Esophagus squamous epithelium (tissue), 4 donors: ENCODE data around the gene FOXP1.

Source experiments
- POLR2A ChIP-seq, 4 donors: fragments of 450-650 bp; IDR thresholded peaks; one replicate each; pipeline ENCODE4 v1.6.1; 2017; ENCODE audit warnings: antibody characterized with exemption in 4 of 4, mild to moderate bottlenecking in 4 of 4, moderate library complexity in 3 of 4
- TF ChIP-seq, protein P1 (sequence below), 6 experiments: fragments of 450-650 bp in 4 of 6; fragments of 200-600 bp in 2 of 6; sonication (generic) in 2 of 6; IDR thresholded peaks; one replicate each; pipeline ENCODE4 v1.5.1; 2016 to 2019; ENCODE audit warnings: antibody characterized with exemption in 6 of 6, mild to moderate bottlenecking in 4 of 6, moderate library complexity in 4 of 6

GRCh38 chr3:71080517-71081083 lies 502.9 kb downstream of the FOXP1 start:
- TF ChIP-seq, protein P1, sequence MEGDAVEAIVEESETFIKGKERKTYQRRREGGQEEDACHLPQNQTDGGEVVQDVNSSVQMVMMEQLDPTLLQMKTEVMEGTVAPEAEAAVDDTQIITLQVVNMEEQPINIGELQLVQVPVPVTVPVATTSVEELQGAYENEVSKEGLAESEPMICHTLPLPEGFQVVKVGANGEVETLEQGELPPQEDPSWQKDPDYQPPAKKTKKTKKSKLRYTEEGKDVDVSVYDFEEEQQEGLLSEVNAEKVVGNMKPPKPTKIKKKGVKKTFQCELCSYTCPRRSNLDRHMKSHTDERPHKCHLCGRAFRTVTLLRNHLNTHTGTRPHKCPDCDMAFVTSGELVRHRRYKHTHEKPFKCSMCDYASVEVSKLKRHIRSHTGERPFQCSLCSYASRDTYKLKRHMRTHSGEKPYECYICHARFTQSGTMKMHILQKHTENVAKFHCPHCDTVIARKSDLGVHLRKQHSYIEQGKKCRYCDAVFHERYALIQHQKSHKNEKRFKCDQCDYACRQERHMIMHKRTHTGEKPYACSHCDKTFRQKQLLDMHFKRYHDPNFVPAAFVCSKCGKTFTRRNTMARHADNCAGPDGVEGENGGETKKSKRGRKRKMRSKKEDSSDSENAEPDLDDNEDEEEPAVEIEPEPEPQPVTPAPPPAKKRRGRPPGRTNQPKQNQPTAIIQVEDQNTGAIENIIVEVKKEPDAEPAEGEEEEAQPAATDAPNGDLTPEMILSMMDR (IDR thresholded peaks at IDR 0.05), result no peak
- TF ChIP-seq POLR2A (IDR thresholded peaks at IDR 0.05), result no peak
